KOPT-K1 (cell line): Measurements from ENCODE around the gene RBMS3.

ENCODE experiments used
- H3K27ac ChIP-seq: fragments of 200-600 bp; sonication (generic); 2 replicates; pipeline ENCODE4 v1.5.1; 2016; ENCODE audit warnings: antibody characterized with exemption, mild to moderate bottlenecking, low read depth, low read length; ENCODE audit not compliant: poor library complexity, severe bottlenecking
- H3K36me3 ChIP-seq: fragments of 200-600 bp; sonication (generic); 2 replicates; pipeline ENCODE4 v1.5.1; 2017; ENCODE audit warnings: antibody characterized with exemption, mild to moderate bottlenecking, low read length, moderate library complexity; ENCODE audit not compliant: insufficient read depth
- H3K9me3 ChIP-seq: fragments of 200-600 bp; sonication (generic); 2 replicates; pipeline ENCODE4 v1.5.1; 2017; ENCODE audit warnings: antibody characterized with exemption, low read length, mild to moderate bottlenecking; ENCODE audit not compliant: insufficient read depth, poor library complexity, severe bottlenecking

The RBMS3 gene

GRCh38 chr3:29561651-29562149, 280.8 kb downstream of the RBMS3 start:
- Histone ChIP-seq H3K9me3 (no peaks in the 10 kb centered on the region), H3K36me3 (no peaks in the 10 kb centered on the region), H3K27ac (no peak overlapping the region)

GRCh38 chr3:29565236-29565635, 284.4 kb downstream of the RBMS3 start:
- no peak overlapping the region for H3K27ac ChIP-seq
- H3K36me3 ChIP-seq, result no peaks in the 10 kb centered on the region

GRCh38 chr3:29567501-29567900, 286.6 kb downstream of the RBMS3 start:
- Histone ChIP-seq H3K9me3 (no peaks in the 10 kb centered on the region), H3K27ac (no peak overlapping the region), H3K36me3 (no peaks in the 10 kb centered on the region)

More at GRCh38 chr3:29565236-29565635, 284.4 kb downstream of the RBMS3 start:
- H3K9me3 ChIP-seq, result no peaks in the 10 kb centered on the region

GRCh38 chr3:29568355-29568754, 287.5 kb downstream of the RBMS3 start:
- Histone ChIP-seq H3K9me3 (no peaks in the 10 kb centered on the region), H3K27ac (no peak overlapping the region), H3K36me3 (no peaks in the 10 kb centered on the region)

- Histone ChIP-seq H3K36me3 (no peaks in the 10 kb centered on the region), H3K9me3 (no peaks in the 10 kb centered on the region), H3K27ac (no peak overlapping the region)
Measured at GRCh38 chr3:29576181-29576580, 295.3 kb downstream of the RBMS3 start.

GRCh38 chr3:29576675-29577074, 295.8 kb downstream of the RBMS3 start:
- Histone ChIP-seq H3K27ac (no peak overlapping the region), H3K9me3 (no peaks in the 10 kb centered on the region), H3K36me3 (no peaks in the 10 kb centered on the region)

GRCh38 chr3:29577250-29577649, 296.4 kb downstream of the RBMS3 start:
- Histone ChIP-seq H3K27ac (no peak overlapping the region), H3K9me3 (no peaks in the 10 kb centered on the region), H3K36me3 (no peaks in the 10 kb centered on the region)

GRCh38 chr3:29581311-29581710, 300.4 kb downstream of the RBMS3 start:
- Histone ChIP-seq H3K36me3 (no peaks in the 10 kb centered on the region), H3K27ac (no peak overlapping the region), H3K9me3 (no peaks in the 10 kb centered on the region)

- H3K9me3 ChIP-seq, result no peaks in the 10 kb centered on the region
- no peak overlapping the region for H3K27ac ChIP-seq
- H3K36me3 ChIP-seq, result no peaks in the 10 kb centered on the region
Measured at GRCh38 chr3:29582273-29582672, 301.4 kb downstream of the RBMS3 start.

- Histone ChIP-seq H3K9me3 (no peaks in the 10 kb centered on the region), H3K36me3 (no peaks in the 10 kb centered on the region), H3K27ac (no peak overlapping the region)
Measured at GRCh38 chr3:29583861-29584260, 303.0 kb downstream of the RBMS3 start.

GRCh38 chr3:29585368-29585767, 304.5 kb downstream of the RBMS3 start:
- H3K9me3 ChIP-seq, result no peaks in the 10 kb centered on the region
- no peak overlapping the region for H3K27ac ChIP-seq
- no peaks in the 10 kb centered on the region for H3K36me3 ChIP-seq

GRCh38 chr3:29587340-29587739, 306.5 kb downstream of the RBMS3 start:
- Histone ChIP-seq H3K27ac (no peak overlapping the region), H3K36me3 (no peaks in the 10 kb centered on the region), H3K9me3 (no peaks in the 10 kb centered on the region)

- H3K9me3 ChIP-seq, result no peaks in the 10 kb centered on the region
- H3K27ac ChIP-seq, result no peak overlapping the region
- no peaks in the 10 kb centered on the region for H3K36me3 ChIP-seq
Measured at GRCh38 chr3:29590012-29590411, 309.1 kb downstream of the RBMS3 start.

- Histone ChIP-seq H3K9me3 (no peaks in the 10 kb centered on the region), H3K27ac (no peak overlapping the region), H3K36me3 (no peaks in the 10 kb centered on the region)
Measured at GRCh38 chr3:29590461-29590860, 309.6 kb downstream of the RBMS3 start.

GRCh38 chr3:29591579-29591978, 310.7 kb downstream of the RBMS3 start:
- no peaks in the 10 kb centered on the region for H3K9me3 ChIP-seq
- H3K36me3 ChIP-seq, result no peaks in the 10 kb centered on the region
- no peak overlapping the region for H3K27ac ChIP-seq

- no peak overlapping the region for H3K27ac ChIP-seq
- H3K9me3 ChIP-seq, result no peaks in the 10 kb centered on the region
- H3K36me3 ChIP-seq, result no peaks in the 10 kb centered on the region
Measured at GRCh38 chr3:29593802-29594201, 312.9 kb downstream of the RBMS3 start.

- H3K27ac ChIP-seq, result no peak overlapping the region
- H3K36me3 ChIP-seq, result no peaks in the 10 kb centered on the region
- H3K9me3 ChIP-seq, result no peaks in the 10 kb centered on the region
Measured at GRCh38 chr3:29594261-29594660, 313.4 kb downstream of the RBMS3 start.
